HEK293 (cell line): Measurements from ENCODE around the gene RASSF5.
A peak's percentile ranks its signal among the peaks of the same experiment; 100 is the strongest.

ENCODE experiments used
- CTCF ChIA-PET: fragments of 350-600 bp; formaldehyde crosslinking; extraction: SDS; loops from one replicate; lab custom pipeline; 2021; ENCODE audit warnings: antibody characterized with exemption; lab: Yijun Ruan, JAX
- POLR2A ChIA-PET: fragments of 300-600 bp; formaldehyde crosslinking; extraction: SDS; loops from one replicate; lab custom pipeline; 2020; ENCODE audit warnings: antibody characterized with exemption, inconsistent platforms; lab: Yijun Ruan, JAX
- H3K27ac ChIP-seq: fragments of 200-500 bp; sonication (Bioruptor generic); 2 replicates; pipeline ENCODE4 v1.5.1; 2014; ENCODE audit warnings: low read depth, low read length, control low read depth, inconsistent platforms; ENCODE audit errors: extremely low read depth
- H3K36me3 ChIP-seq, 2 experiments: fragments of 200-500 bp in 1 of 2; sonication (Bioruptor generic) in 1 of 2; 1 replicate in 1 of 2; 2 replicates in 1 of 2; pipeline ENCODE4 v1.5.1; 2014 to 2017; ENCODE audit warnings: inconsistent platforms in 2 of 2, low read length in 2 of 2; ENCODE audit not compliant: control insufficient read depth in 2 of 2, insufficient read depth in 1 of 2
- H3K4me1 ChIP-seq: fragments of 200-500 bp; sonication (Bioruptor generic); 2 replicates; pipeline ENCODE4 v1.5.1; 2014; ENCODE audit warnings: mild to moderate bottlenecking, low read length, inconsistent platforms; ENCODE audit not compliant: control insufficient read depth, insufficient read depth
- H3K4me3 ChIP-seq: 2 replicates; pipeline ENCODE4 v1.5.1; 2011; ENCODE audit warnings: low read depth, mild to moderate bottlenecking, control low read depth, low read length, moderate library complexity
- H3K9me3 ChIP-seq: fragments of 200-500 bp; sonication (Bioruptor generic); 2 replicates; pipeline ENCODE4 v1.5.1; 2014; ENCODE audit warnings: low read depth, low read length, inconsistent platforms; ENCODE audit not compliant: control insufficient read depth, insufficient read depth
- BCL11A ChIP-seq: fragments of 450-650 bp; formaldehyde crosslinking; IDR thresholded peaks from 2 replicates; pipeline ENCODE4 v1.5.1; 2016; ENCODE audit warnings: low read depth, missing biosample characterization, missing genetic modification characterization
- FEZF1 ChIP-seq: fragments of 450-650 bp; formaldehyde crosslinking; IDR thresholded peaks from 2 replicates; pipeline ENCODE4 v1.5.1; 2016; ENCODE audit warnings: missing biosample characterization, missing genetic modification characterization
- GLIS1 ChIP-seq: fragments of 450-650 bp; formaldehyde crosslinking; IDR thresholded peaks from 2 replicates; pipeline ENCODE4 v1.5.1; 2016; ENCODE audit warnings: missing biosample characterization, missing genetic modification characterization
- OVOL3 ChIP-seq: fragments of 450-650 bp; formaldehyde crosslinking; IDR thresholded peaks from 2 replicates; pipeline ENCODE4 v1.5.1; 2016; ENCODE audit warnings: missing biosample characterization, missing genetic modification characterization
- SETDB1 ChIP-seq: IDR thresholded peaks from one replicate; pipeline ENCODE4 v1.6.1; 2017; ENCODE audit warnings: mild to moderate bottlenecking, low read length, moderate library complexity, mixed read lengths; ENCODE audit not compliant: insufficient read length
- YY1 ChIP-seq: fragments of 450-650 bp; formaldehyde crosslinking; IDR thresholded peaks from 2 replicates; pipeline ENCODE4 v1.5.1; 2018; ENCODE audit warnings: missing biosample characterization, missing genetic modification characterization
- ZNF146 ChIP-seq: fragments of 450-650 bp; formaldehyde crosslinking; IDR thresholded peaks from 2 replicates; pipeline ENCODE4 v1.5.1; 2016; ENCODE audit warnings: missing biosample characterization, missing genetic modification characterization
- ZNF239 ChIP-seq: fragments of 450-650 bp; formaldehyde crosslinking; IDR thresholded peaks from 2 replicates; pipeline ENCODE4 v1.5.1; 2016; ENCODE audit warnings: missing biosample characterization, missing genetic modification characterization
- ZNF24 ChIP-seq: fragments of 450-650 bp; formaldehyde crosslinking; IDR thresholded peaks from 2 replicates; pipeline ENCODE4 v1.5.1; 2016; ENCODE audit warnings: missing biosample characterization, missing genetic modification characterization
- ZNF292 ChIP-seq: fragments of 450-650 bp; formaldehyde crosslinking; IDR thresholded peaks from 2 replicates; pipeline ENCODE4 v1.5.1; 2016; ENCODE audit warnings: low read depth, missing biosample characterization, missing genetic modification characterization, borderline replicate concordance
- ZNF324 ChIP-seq: fragments of 450-650 bp; formaldehyde crosslinking; IDR thresholded peaks from 2 replicates; pipeline ENCODE4 v1.5.1; 2016; ENCODE audit warnings: missing biosample characterization, missing genetic modification characterization
- ZNF596 ChIP-seq: fragments of 450-650 bp; IDR thresholded peaks from 2 replicates; pipeline ENCODE4 v1.5.0; 2018; ENCODE audit warnings: missing biosample characterization, mild to moderate bottlenecking, missing genetic modification characterization, moderate library complexity
- ZNF600 ChIP-seq: fragments of 450-650 bp; formaldehyde crosslinking; IDR thresholded peaks from 2 replicates; pipeline ENCODE4 v1.5.1; 2016; ENCODE audit warnings: missing biosample characterization, missing genetic modification characterization
- ZNF629 ChIP-seq: fragments of 450-650 bp; formaldehyde crosslinking; IDR thresholded peaks from 2 replicates; pipeline ENCODE4 v1.5.1; 2017; ENCODE audit warnings: missing biosample characterization, missing genetic modification characterization
- ZNF664 ChIP-seq: fragments of 450-650 bp; formaldehyde crosslinking; IDR thresholded peaks from 2 replicates; pipeline ENCODE4 v1.5.1; 2016; ENCODE audit warnings: missing biosample characterization, missing genetic modification characterization
- ZNF670 ChIP-seq: fragments of 450-650 bp; formaldehyde crosslinking; IDR thresholded peaks from 2 replicates; pipeline ENCODE4 v1.5.1; 2016; ENCODE audit warnings: missing biosample characterization, missing genetic modification characterization, low read depth
- ZNF785 ChIP-seq: fragments of 450-650 bp; formaldehyde crosslinking; IDR thresholded peaks from 2 replicates; pipeline ENCODE4 v1.5.1; 2016; ENCODE audit warnings: missing biosample characterization, missing genetic modification characterization
- ZNF791 ChIP-seq: fragments of 450-650 bp; formaldehyde crosslinking; IDR thresholded peaks from 2 replicates; pipeline ENCODE4 v1.5.1; 2016; ENCODE audit warnings: missing biosample characterization, missing genetic modification characterization
- ZSCAN23 ChIP-seq: fragments of 450-650 bp; formaldehyde crosslinking; IDR thresholded peaks from 2 replicates; pipeline ENCODE4 v1.5.1; 2016; ENCODE audit warnings: missing biosample characterization, missing genetic modification characterization
- TF ChIP-seq, protein P1 (sequence below): fragments of 450-650 bp; formaldehyde crosslinking; IDR thresholded peaks from 2 replicates; pipeline ENCODE4 v1.5.1; 2017; ENCODE audit warnings: missing biosample characterization, missing genetic modification characterization
- TF ChIP-seq, protein P2 (sequence below): fragments of 450-650 bp; formaldehyde crosslinking; IDR thresholded peaks from 2 replicates; pipeline ENCODE4 v1.5.0; 2017; ENCODE audit warnings: missing biosample characterization, missing genetic modification characterization, borderline replicate concordance
- TF ChIP-seq, protein P3 (sequence below): fragments of 450-650 bp; formaldehyde crosslinking; IDR thresholded peaks from 2 replicates; pipeline ENCODE4 v1.5.1; 2017; ENCODE audit warnings: missing biosample characterization, missing genetic modification characterization
- TF ChIP-seq, protein P4 (sequence below): fragments of 450-650 bp; formaldehyde crosslinking; IDR thresholded peaks from 2 replicates; pipeline ENCODE4 v1.5.1; 2016; ENCODE audit warnings: missing biosample characterization, missing genetic modification characterization
- TF ChIP-seq, protein P5 (sequence below): fragments of 450-650 bp; IDR thresholded peaks from 2 replicates; pipeline ENCODE4 v1.5.1; 2018; ENCODE audit warnings: missing biosample characterization, mild to moderate bottlenecking, missing genetic modification characterization

The RASSF5 gene

DNA sequence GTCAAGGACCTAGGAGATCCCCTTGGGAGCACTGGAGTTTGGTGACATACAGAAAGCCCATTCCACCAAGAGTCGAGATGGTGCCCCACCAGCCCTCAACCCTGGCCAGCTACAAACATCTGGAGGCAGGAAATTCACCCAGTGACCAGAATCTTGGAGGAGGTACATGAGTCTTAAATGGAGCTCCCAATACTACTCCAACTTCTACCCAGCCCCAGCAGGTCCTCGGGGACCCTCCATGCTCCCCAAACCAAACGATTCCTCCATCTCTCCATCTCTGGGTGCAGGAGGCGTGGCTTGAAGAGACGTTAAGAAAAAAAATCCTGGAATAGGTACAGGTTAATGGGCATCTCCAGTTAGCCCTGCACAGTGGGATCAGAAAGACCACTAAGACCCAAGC lies 5.5 kb upstream of the RASSF5 start:
- Histone ChIP-seq H3K4me1 (no peaks in the 10 kb centered on the region), H3K4me3 (no peak overlapping the region), H3K27ac (no peak overlapping the region)
- ChIA-PET CTCF (interaction anchor here (0.6 to 2.3 kb wide), 5 partner anchors 10 to 473 kb away, joined by 3 to 9 read pairs (median 5); no protein-coding TSS in a partner anchor), POLR2A (no interaction called here)
- no peak for TF ChIP-seq ZNF596 (tag by site-specific recombination)
- TF ChIP-seq, all 188 proteins: peak for 0
- H3K36me3 ChIP-seq: no peaks in the 10 kb centered on the region
- no peaks in the 10 kb centered on the region for H3K9me3 ChIP-seq

DNA sequence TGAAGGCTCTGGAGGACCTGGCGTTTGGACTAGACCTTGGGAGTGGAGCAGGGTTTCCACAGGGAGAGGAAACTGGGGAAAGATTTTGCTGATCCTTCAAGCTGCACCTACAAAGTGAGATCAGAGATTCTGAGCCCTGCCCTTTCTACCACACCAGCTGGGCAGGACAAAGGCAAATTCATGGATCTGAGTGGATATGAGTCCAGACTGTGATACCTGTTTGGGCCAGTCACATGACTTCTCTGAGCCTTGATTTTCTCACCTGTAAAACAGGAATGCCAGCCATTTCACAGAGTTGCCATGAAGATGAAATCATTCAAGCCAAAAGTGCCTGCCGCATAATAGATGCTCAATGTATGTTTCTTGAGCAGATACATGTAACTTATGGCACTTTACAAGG lies 4.9 kb upstream of the RASSF5 start:
- TF ChIP-seq ZNF292 (tag by site-specific recombination) (no peak), GLIS1 (no peak), ZNF664 (peak; percentile 70; the same call in 1 of the 2 replicates), ZNF600 (tag by site-specific recombination) (no peak), ZSCAN23 (tag by site-specific recombination) (no peak)
- TF ChIP-seq, all 188 proteins: peak for 1
- H3K27ac ChIP-seq: no peak overlapping the region
- CTCF ChIA-PET: interaction anchor here (0.6 to 2.3 kb wide), 4 partner anchors 12 to 472 kb away, joined by 3 to 9 read pairs (median 6); no protein-coding TSS in a partner anchor
- no peaks in the 10 kb centered on the region for H3K9me3 ChIP-seq
- no peak overlapping the region for H3K4me3 ChIP-seq
- POLR2A ChIA-PET: no interaction called here
- H3K36me3 ChIP-seq: no peaks in the 10 kb centered on the region
- H3K4me1 ChIP-seq: no peaks in the 10 kb centered on the region

DNA sequence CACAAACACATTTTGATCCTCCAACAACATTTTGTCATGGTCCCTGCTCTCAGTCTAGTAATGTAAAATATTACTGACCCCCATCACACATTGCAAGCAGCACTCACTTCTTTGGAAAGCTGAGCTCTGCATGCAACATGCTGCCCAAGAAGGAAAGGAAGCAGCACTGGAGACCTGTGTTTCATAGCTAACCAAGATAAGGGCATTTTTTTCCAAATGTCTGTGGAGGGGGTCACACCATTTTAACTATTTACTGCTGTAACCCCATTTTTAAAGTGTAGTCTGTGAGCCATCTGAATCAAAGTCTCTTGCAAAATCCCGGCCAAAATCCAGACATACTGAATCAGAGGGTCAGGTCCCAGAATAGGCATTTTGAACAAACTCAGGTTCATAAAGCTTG lies 4.5 kb upstream of the RASSF5 start:
- Histone ChIP-seq H3K9me3 (no peaks in the 10 kb centered on the region), H3K36me3 (no peaks in the 10 kb centered on the region), H3K27ac (no peak overlapping the region), H3K4me3 (no peak overlapping the region), H3K4me1 (no peaks in the 10 kb centered on the region)
- ChIA-PET POLR2A (no interaction called here), CTCF (interaction anchor here (0.7 to 2.3 kb wide), 5 partner anchors 13 to 157 kb away, joined by 4 to 9 read pairs (median 6); no protein-coding TSS in a partner anchor)
- TF ChIP-seq ZNF324 (no peak), ZNF791 (no peak), ZNF146 (tag by site-specific recombination) (no peak), BCL11A (tag by site-specific recombination) (no peak), ZNF24 (no peak), ZNF670 (no peak), YY1 (no peak), ZNF785 (tag by site-specific recombination) (no peak), SETDB1 (no peak), ZNF239 (no peak), OVOL3 (tag by site-specific recombination) (no peak), ZNF629 (tag by site-specific recombination) (no peak), FEZF1 (no peak)
- TF ChIP-seq, protein P1, sequence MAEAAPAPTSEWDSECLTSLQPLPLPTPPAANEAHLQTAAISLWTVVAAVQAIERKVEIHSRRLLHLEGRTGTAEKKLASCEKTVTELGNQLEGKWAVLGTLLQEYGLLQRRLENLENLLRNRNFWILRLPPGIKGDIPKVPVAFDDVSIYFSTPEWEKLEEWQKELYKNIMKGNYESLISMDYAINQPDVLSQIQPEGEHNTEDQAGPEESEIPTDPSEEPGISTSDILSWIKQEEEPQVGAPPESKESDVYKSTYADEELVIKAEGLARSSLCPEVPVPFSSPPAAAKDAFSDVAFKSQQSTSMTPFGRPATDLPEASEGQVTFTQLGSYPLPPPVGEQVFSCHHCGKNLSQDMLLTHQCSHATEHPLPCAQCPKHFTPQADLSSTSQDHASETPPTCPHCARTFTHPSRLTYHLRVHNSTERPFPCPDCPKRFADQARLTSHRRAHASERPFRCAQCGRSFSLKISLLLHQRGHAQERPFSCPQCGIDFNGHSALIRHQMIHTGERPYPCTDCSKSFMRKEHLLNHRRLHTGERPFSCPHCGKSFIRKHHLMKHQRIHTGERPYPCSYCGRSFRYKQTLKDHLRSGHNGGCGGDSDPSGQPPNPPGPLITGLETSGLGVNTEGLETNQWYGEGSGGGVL: no peak
- TF ChIP-seq, protein P2, sequence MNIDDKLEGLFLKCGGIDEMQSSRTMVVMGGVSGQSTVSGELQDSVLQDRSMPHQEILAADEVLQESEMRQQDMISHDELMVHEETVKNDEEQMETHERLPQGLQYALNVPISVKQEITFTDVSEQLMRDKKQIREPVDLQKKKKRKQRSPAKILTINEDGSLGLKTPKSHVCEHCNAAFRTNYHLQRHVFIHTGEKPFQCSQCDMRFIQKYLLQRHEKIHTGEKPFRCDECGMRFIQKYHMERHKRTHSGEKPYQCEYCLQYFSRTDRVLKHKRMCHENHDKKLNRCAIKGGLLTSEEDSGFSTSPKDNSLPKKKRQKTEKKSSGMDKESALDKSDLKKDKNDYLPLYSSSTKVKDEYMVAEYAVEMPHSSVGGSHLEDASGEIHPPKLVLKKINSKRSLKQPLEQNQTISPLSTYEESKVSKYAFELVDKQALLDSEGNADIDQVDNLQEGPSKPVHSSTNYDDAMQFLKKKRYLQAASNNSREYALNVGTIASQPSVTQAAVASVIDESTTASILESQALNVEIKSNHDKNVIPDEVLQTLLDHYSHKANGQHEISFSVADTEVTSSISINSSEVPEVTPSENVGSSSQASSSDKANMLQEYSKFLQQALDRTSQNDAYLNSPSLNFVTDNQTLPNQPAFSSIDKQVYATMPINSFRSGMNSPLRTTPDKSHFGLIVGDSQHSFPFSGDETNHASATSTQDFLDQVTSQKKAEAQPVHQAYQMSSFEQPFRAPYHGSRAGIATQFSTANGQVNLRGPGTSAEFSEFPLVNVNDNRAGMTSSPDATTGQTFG (tag by site-specific recombination): no peak
- TF ChIP-seq, protein P3, sequence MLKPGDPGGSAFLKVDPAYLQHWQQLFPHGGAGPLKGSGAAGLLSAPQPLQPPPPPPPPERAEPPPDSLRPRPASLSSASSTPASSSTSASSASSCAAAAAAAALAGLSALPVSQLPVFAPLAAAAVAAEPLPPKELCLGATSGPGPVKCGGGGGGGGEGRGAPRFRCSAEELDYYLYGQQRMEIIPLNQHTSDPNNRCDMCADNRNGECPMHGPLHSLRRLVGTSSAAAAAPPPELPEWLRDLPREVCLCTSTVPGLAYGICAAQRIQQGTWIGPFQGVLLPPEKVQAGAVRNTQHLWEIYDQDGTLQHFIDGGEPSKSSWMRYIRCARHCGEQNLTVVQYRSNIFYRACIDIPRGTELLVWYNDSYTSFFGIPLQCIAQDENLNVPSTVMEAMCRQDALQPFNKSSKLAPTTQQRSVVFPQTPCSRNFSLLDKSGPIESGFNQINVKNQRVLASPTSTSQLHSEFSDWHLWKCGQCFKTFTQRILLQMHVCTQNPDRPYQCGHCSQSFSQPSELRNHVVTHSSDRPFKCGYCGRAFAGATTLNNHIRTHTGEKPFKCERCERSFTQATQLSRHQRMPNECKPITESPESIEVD: no peak
- TF ChIP-seq, protein P4, sequence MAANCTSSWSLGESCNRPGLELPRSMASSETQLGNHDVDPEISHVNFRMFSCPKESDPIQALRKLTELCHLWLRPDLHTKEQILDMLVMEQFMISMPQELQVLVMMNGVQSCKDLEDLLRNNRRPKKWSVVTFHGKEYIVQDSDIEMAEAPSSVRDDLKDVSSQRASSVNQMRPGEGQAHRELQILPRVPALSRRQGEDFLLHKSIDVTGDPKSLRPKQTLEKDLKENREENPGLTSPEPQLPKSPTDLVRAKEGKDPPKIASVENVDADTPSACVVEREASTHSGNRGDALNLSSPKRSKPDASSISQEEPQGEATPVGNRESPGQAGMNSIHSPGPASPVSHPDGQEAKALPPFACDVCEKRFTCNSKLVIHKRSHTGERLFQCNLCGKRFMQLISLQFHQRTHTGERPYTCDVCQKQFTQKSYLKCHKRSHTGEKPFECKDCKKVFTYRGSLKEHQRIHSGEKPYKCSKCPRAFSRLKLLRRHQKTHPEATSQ (tag by site-specific recombination): no peak
- TF ChIP-seq, protein P5, sequence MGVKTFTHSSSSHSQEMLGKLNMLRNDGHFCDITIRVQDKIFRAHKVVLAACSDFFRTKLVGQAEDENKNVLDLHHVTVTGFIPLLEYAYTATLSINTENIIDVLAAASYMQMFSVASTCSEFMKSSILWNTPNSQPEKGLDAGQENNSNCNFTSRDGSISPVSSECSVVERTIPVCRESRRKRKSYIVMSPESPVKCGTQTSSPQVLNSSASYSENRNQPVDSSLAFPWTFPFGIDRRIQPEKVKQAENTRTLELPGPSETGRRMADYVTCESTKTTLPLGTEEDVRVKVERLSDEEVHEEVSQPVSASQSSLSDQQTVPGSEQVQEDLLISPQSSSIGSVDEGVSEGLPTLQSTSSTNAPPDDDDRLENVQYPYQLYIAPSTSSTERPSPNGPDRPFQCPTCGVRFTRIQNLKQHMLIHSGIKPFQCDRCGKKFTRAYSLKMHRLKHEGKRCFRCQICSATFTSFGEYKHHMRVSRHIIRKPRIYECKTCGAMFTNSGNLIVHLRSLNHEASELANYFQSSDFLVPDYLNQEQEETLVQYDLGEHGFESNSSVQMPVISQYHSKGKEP (tag by site-specific recombination): no peak
